H9 (cell line): ENCODE results near the gene AFG1L. TPM values are rescaled to one million over a fixed set of nuclear protein-coding genes. Genes with fewer than 3 reads are reported as not detected.

Experiments
- DNase-seq: peaks from one replicate; pipeline ENCODE4 v3.0.0-alpha.2; 2017
- H2AFZ ChIP-seq: one replicate; pipeline ENCODE4 v1.6.1; 2013; ENCODE audit warnings: mild to moderate bottlenecking, low read length, control low read depth, moderate library complexity
- H2AK5ac ChIP-seq: 2 replicates; pipeline ENCODE4 v1.6.1; 2013; ENCODE audit warnings: low read length, control low read depth, mixed read lengths; ENCODE audit not compliant: insufficient read length
- H2BK120ac ChIP-seq: one replicate; pipeline ENCODE4 v1.6.1; 2013; ENCODE audit warnings: low read depth, mild to moderate bottlenecking, low read length, control low read depth, inconsistent platforms; ENCODE audit not compliant: poor library complexity, severe bottlenecking
- H2BK12ac ChIP-seq: 2 replicates; pipeline ENCODE4 v1.6.1; 2013; ENCODE audit warnings: low read length, control low read depth, mixed read lengths, low read depth; ENCODE audit not compliant: insufficient read length
- H2BK15ac ChIP-seq: 2 replicates; pipeline ENCODE4 v1.6.1; 2013; ENCODE audit warnings: low read depth, low read length, control low read depth
- H2BK20ac ChIP-seq: one replicate; pipeline ENCODE4 v1.6.1; 2013; ENCODE audit warnings: low read depth, mild to moderate bottlenecking, low read length, control low read depth, inconsistent platforms; ENCODE audit not compliant: poor library complexity, severe bottlenecking
- H2BK5ac ChIP-seq: 2 replicates; pipeline ENCODE4 v1.6.1; 2013; ENCODE audit warnings: low read length, control low read depth, mixed read lengths; ENCODE audit not compliant: insufficient read length
- H3K14ac ChIP-seq: 2 replicates; pipeline ENCODE4 v1.6.1; 2013; ENCODE audit warnings: low read length, control low read depth; ENCODE audit not compliant: insufficient read depth
- H3K18ac ChIP-seq: 2 replicates; pipeline ENCODE4 v1.6.1; 2013; ENCODE audit warnings: low read depth, mild to moderate bottlenecking, mixed read lengths, low read length, control low read depth; ENCODE audit not compliant: insufficient read length
- H3K23ac ChIP-seq: 2 replicates; pipeline ENCODE4 v1.6.1; 2013; ENCODE audit warnings: low read length, control low read depth, mixed read lengths, low read depth; ENCODE audit not compliant: insufficient read length
- H3K23me2 ChIP-seq: 2 replicates; pipeline ENCODE4 v1.6.1; 2013; ENCODE audit warnings: low read depth, mild to moderate bottlenecking, mixed read lengths, low read length, control low read depth; ENCODE audit not compliant: insufficient read length, poor library complexity, severe bottlenecking
- H3K27ac ChIP-seq: 2 replicates; pipeline ENCODE4 v1.5.1; 2013; ENCODE audit warnings: low read length, control low read depth, mixed read lengths, low read depth; ENCODE audit not compliant: insufficient read length
- H3K27me3 ChIP-seq: 2 replicates; pipeline ENCODE4 v1.6.1; 2013; ENCODE audit warnings: low read length, control low read depth, inconsistent platforms; ENCODE audit not compliant: insufficient read depth
- H3K4ac ChIP-seq: 2 replicates; pipeline ENCODE4 v1.6.1; 2013; ENCODE audit warnings: low read depth, mild to moderate bottlenecking, control low read depth, inconsistent platforms, low read length, moderate library complexity
- H3K4me1 ChIP-seq: 2 replicates; pipeline ENCODE4 v1.6.1; 2013; ENCODE audit warnings: low read length, control low read depth, inconsistent platforms; ENCODE audit not compliant: insufficient read depth
- H3K4me2 ChIP-seq: 2 replicates; pipeline ENCODE4 v1.6.1; 2013; ENCODE audit warnings: low read length, control low read depth, mixed read lengths; ENCODE audit not compliant: insufficient read length, insufficient read depth
- H3K56ac ChIP-seq: 2 replicates; pipeline ENCODE4 v1.6.1; 2013; ENCODE audit warnings: low read depth, mild to moderate bottlenecking, mixed read lengths, low read length, control low read depth; ENCODE audit not compliant: insufficient read length
- H3K79me1 ChIP-seq: 2 replicates; pipeline ENCODE4 v1.6.1; 2013; ENCODE audit warnings: low read depth, mild to moderate bottlenecking, moderate library complexity, low read length, control low read depth, inconsistent platforms; ENCODE audit not compliant: insufficient read depth, poor library complexity, severe bottlenecking
- H3K79me2 ChIP-seq: 2 replicates; pipeline ENCODE4 v1.6.1; 2013; ENCODE audit warnings: low read length, control low read depth, inconsistent platforms; ENCODE audit not compliant: insufficient read depth
- H3K9ac ChIP-seq: 2 replicates; pipeline ENCODE4 v1.6.1; 2013; ENCODE audit warnings: low read length, control low read depth, mixed read lengths; ENCODE audit not compliant: insufficient read length; ENCODE audit errors: extremely low read depth
- H3K9me3 ChIP-seq: one replicate; pipeline ENCODE4 v1.6.1; 2013; ENCODE audit warnings: low read depth, low read length, inconsistent platforms; ENCODE audit not compliant: control insufficient read depth
- H3T11ph ChIP-seq: one replicate; pipeline ENCODE4 v1.6.1; 2013; ENCODE audit warnings: mild to moderate bottlenecking, low read length, control low read depth, inconsistent platforms
- H4K20me1 ChIP-seq: one replicate; pipeline ENCODE4 v1.6.1; 2013; ENCODE audit not compliant: control insufficient read depth, insufficient read length, insufficient read depth
- H4K5ac ChIP-seq: 2 replicates; pipeline ENCODE4 v1.6.1; 2013; ENCODE audit warnings: low read depth, mild to moderate bottlenecking, mixed read lengths, low read length, control low read depth; ENCODE audit not compliant: insufficient read length
- H4K8ac ChIP-seq: replicated peaks from 2 replicates; pipeline ENCODE4 v1.6.1; 2013; ENCODE audit warnings: low read length, control low read depth, mixed read lengths, low read depth; ENCODE audit not compliant: insufficient read length
- H4K91ac ChIP-seq: 2 replicates; pipeline ENCODE4 v1.6.1; 2013; ENCODE audit warnings: low read depth, mild to moderate bottlenecking, moderate library complexity, mixed read lengths, low read length, control low read depth; ENCODE audit not compliant: insufficient read length
- H3K27ac Mint-ChIP-seq, 3 experiments: 2 replicates in 2 of 3; 3 replicates in 1 of 3; pipeline ENCODE4 v1.8.0; 2020 to 2021; ENCODE audit warnings: mixed read lengths in 3 of 3, mild to moderate bottlenecking in 1 of 3, moderate library complexity in 1 of 3
- H3K27me3 Mint-ChIP-seq: 2 replicates; pipeline ENCODE4 v1.8.0; 2021; ENCODE audit warnings: low read depth, mild to moderate bottlenecking, moderate library complexity, mixed read lengths
- H3K36me3 Mint-ChIP-seq, 3 experiments: 2 replicates in 2 of 3; 3 replicates in 1 of 3; pipeline ENCODE4 v1.8.0; 2020 to 2021; ENCODE audit warnings: low read depth in 3 of 3, mixed read lengths in 3 of 3; ENCODE audit not compliant: insufficient read depth in 1 of 3
- H3K4me1 Mint-ChIP-seq, 2 experiments: 2 replicates each; pipeline ENCODE4 v1.8.0; 2020; ENCODE audit warnings: mixed read lengths in 2 of 2
- H3K4me3 Mint-ChIP-seq, 2 experiments: 2 replicates in 1 of 2; 3 replicates in 1 of 2; pipeline ENCODE4 v1.8.0; 2020 to 2021; ENCODE audit warnings: mild to moderate bottlenecking in 2 of 2, mixed read lengths in 2 of 2, moderate library complexity in 1 of 2
- H3K9me3 Mint-ChIP-seq, 2 experiments: 2 replicates in 1 of 2; 3 replicates in 1 of 2; pipeline ENCODE4 v1.8.0; 2020; ENCODE audit warnings: mild to moderate bottlenecking in 2 of 2, mixed read lengths in 2 of 2, moderate library complexity in 1 of 2
- WGBS: extraction: QIAGEN DNeasy Blood & Tissue Kit; methylation state at CpG from one replicate; pipeline ENCODE4 v1.1.7; 2013; ENCODE audit warnings: missing lambda C conversion rate, low lambda C conversion rate, mixed read lengths; ENCODE audit not compliant: insufficient read length; ENCODE audit errors: extremely low coverage; 5-methylcytosine and 5-hydroxymethylcytosine counted together
- total RNA-seq: library from RNA; stranded (reverse); gene quantifications from 2 replicates; pipeline ENCODE4 v1.2.1, GENCODE V29; 2021
- TF ChIP-seq, protein P1 (sequence below): fragments of 200-600 bp; sonication (generic); conservative IDR thresholded peaks from 3 replicates; pipeline ENCODE4 v1.8.0; 2021; ENCODE audit warnings: antibody characterized with exemption, mild to moderate bottlenecking

The AFG1L gene
- total RNA-seq, 1 experiment from 2014 or later, result 4.7 TPM

GRCh38 chr6:108454356-108454755, 159.5 kb downstream of the AFG1L start:
- no peak overlapping the region for H3K4ac ChIP-seq
- no peaks in the 10 kb centered on the region for H3K79me1 ChIP-seq
- Mint-ChIP-seq H3K4me3 (no peak overlapping the region), H3K27ac (no peak overlapping the region), H3K9me3 (no peaks in the 10 kb centered on the region), H3K36me3 (no peaks in the 10 kb centered on the region), H3K27me3 (no peaks in the 10 kb centered on the region; the same call in 1 of the 2 replicates), H3K4me1 (peaks cover 11 to 13% of the 10 kb centered on the region in 2 experiments)
- no peak overlapping the region for H2BK20ac ChIP-seq
- H2BK5ac ChIP-seq, result no peak overlapping the region
- no peak overlapping the region for H3K27ac ChIP-seq
- H4K8ac ChIP-seq, result no peak overlapping the region
- no peaks in the 10 kb centered on the region for H3K23me2 ChIP-seq
- no peak overlapping the region for H3K56ac ChIP-seq
- no peak overlapping the region for H2AK5ac ChIP-seq
- H3K4me2 ChIP-seq, result no peak overlapping the region
- H2BK120ac ChIP-seq, result no peak overlapping the region
- H3K9ac ChIP-seq, result no peak overlapping the region
- H4K5ac ChIP-seq, result no peak overlapping the region
- WGBS, result no CpG with 5 or more reads among the region's 2 CpGs
- no peaks in the 10 kb centered on the region for H4K20me1 ChIP-seq
- H3K4me1 ChIP-seq, result peaks cover 4% of the 10 kb centered on the region; the same call in 1 of the 2 replicates
- H3K27me3 ChIP-seq, result no peaks in the 10 kb centered on the region
- H3K9me3 ChIP-seq, result no peaks in the 10 kb centered on the region
- no peak overlapping the region for H2BK12ac ChIP-seq
- no peaks in the 10 kb centered on the region for H3K79me2 ChIP-seq
- no peak overlapping the region for H2BK15ac ChIP-seq
- DNase-seq, result no peak
- no peak overlapping the region for H3T11ph ChIP-seq
- H4K91ac ChIP-seq, result no peak overlapping the region
- H2AFZ ChIP-seq, result no peak overlapping the region
- no peak overlapping the region for H3K23ac ChIP-seq
- no peak overlapping the region for H3K14ac ChIP-seq
- TF ChIP-seq, protein P1, sequence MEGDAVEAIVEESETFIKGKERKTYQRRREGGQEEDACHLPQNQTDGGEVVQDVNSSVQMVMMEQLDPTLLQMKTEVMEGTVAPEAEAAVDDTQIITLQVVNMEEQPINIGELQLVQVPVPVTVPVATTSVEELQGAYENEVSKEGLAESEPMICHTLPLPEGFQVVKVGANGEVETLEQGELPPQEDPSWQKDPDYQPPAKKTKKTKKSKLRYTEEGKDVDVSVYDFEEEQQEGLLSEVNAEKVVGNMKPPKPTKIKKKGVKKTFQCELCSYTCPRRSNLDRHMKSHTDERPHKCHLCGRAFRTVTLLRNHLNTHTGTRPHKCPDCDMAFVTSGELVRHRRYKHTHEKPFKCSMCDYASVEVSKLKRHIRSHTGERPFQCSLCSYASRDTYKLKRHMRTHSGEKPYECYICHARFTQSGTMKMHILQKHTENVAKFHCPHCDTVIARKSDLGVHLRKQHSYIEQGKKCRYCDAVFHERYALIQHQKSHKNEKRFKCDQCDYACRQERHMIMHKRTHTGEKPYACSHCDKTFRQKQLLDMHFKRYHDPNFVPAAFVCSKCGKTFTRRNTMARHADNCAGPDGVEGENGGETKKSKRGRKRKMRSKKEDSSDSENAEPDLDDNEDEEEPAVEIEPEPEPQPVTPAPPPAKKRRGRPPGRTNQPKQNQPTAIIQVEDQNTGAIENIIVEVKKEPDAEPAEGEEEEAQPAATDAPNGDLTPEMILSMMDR, result no peak
- H3K18ac ChIP-seq, result no peak overlapping the region
